ENCODE data around the gene PI4KB. TPM values are rescaled to one million over a fixed set of nuclear protein-coding genes. Genes with fewer than 3 reads are reported as not detected.

Gene PI4KB
- total and polyA plus RNA-seq, 2 of the 13 experiments (the other 11 are each of a cell fraction or from before 2014, with no cell fraction given): 19.5 to 29.3 TPM

GRCh38 chr1:151346769-151347522 lies 19.7 kb upstream of the PI4KB start, which contains the start of gene RFX5 (continued):
- TF ChIP-seq, protein P1, sequence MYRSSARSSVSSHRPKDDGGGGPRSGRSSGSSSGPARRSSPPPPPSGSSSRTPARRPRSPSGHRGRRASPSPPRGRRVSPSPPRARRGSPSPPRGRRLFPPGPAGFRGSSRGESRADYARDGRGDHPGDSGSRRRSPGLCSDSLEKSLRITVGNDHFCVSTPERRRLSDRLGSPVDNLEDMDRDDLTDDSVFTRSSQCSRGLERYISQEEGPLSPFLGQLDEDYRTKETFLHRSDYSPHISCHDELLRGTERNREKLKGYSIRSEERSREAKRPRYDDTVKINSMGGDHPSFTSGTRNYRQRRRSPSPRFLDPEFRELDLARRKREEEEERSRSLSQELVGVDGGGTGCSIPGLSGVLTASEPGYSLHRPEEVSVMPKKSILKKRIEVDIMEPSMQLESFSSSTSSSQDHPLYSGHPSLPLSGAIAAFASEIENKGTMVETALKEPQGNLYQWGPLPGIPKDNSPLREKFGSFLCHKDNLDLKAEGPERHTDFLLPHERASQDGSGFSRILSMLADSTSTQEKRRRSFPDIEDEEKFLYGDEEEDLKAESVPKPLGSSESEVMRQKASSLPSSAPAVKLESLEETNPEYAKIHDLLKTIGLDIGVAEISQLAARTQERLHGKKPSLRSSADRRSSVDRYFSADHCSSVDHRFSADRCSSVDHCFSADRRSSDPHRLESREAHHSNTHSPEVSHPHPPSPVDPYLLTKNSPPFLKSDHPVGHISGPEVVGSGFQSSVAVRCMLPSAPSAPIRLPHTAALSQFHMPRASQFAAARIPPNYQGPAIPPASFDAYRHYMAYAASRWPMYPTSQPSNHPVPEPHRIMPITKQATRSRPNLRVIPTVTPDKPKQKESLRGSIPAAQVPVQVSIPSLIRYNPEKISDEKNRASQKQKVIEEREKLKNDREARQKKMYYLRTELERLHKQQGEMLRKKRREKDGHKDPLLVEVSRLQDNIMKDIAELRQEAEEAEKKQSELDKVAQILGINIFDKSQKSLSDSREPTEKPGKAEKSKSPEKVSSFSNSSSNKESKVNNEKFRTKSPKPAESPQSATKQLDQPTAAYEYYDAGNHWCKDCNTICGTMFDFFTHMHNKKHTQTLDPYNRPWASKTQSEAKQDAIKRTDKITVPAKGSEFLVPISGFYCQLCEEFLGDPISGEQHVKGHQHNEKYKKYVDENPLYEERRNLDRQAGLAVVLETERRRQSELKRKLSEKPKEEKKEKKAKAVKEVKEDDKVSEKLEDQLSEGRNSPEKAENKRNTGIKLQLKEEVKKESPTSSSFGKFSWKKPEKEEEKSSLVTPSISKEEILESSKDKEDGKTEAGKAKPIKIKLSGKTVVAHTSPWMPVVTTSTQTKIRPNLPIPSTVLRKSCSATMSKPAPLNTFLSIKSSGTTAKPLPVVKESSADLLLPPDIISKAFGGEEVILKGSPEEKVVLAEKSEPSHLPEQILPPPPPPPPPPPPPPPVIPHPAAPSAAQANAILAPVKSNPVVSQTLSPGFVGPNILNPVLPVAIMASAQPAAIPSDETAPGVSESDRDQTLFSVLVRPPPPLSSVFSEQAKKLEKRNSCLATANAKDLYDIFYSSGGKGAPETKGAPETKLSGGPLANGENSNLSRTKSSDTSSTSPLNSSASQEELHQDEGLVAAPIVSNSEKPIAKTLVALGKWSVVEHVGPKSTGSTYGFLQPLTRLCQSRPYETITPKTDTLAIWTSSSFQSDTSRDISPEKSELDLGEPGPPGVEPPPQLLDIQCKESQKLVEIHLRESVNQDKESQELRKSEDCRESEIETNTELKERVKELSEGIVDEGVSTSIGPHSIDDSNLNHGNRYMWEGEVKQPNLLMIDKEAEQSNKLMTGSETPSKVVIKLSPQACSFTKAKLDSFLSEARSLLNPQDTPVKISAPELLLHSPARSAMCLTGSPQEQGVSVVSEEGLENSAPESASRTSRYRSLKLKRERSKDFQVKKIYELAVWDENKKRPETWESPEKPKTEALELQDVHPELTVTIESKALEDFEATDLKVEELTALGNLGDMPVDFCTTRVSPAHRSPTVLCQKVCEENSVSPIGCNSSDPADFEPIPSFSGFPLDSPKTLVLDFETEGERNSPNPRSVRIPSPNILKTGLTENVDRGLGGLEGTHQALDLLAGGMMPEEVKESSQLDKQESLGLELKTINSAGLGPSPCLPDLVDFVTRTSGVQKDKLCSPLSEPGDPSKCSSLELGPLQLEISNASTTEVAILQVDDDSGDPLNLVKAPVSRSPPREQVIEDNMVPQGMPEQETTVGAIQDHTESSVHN (CRISPR knock-in tag; IDR thresholded peaks at IDR 0.05): no peak
- peak; percentile 100 for TF ChIP-seq RFXAP (CRISPR knock-in tag; IDR thresholded peaks at IDR 0.05; ENCODE audit: borderline replicate concordance)
- TF ChIP-seq, protein P2, sequence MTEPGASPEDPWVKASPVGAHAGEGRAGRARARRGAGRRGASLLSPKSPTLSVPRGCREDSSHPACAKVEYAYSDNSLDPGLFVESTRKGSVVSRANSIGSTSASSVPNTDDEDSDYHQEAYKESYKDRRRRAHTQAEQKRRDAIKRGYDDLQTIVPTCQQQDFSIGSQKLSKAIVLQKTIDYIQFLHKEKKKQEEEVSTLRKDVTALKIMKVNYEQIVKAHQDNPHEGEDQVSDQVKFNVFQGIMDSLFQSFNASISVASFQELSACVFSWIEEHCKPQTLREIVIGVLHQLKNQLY (CRISPR knock-in tag; IDR thresholded peaks at IDR 0.05): no peak
- TF ChIP-seq TBP (CRISPR knock-in tag; IDR thresholded peaks at IDR 0.05): no peak
- TF ChIP-seq, protein P3, sequence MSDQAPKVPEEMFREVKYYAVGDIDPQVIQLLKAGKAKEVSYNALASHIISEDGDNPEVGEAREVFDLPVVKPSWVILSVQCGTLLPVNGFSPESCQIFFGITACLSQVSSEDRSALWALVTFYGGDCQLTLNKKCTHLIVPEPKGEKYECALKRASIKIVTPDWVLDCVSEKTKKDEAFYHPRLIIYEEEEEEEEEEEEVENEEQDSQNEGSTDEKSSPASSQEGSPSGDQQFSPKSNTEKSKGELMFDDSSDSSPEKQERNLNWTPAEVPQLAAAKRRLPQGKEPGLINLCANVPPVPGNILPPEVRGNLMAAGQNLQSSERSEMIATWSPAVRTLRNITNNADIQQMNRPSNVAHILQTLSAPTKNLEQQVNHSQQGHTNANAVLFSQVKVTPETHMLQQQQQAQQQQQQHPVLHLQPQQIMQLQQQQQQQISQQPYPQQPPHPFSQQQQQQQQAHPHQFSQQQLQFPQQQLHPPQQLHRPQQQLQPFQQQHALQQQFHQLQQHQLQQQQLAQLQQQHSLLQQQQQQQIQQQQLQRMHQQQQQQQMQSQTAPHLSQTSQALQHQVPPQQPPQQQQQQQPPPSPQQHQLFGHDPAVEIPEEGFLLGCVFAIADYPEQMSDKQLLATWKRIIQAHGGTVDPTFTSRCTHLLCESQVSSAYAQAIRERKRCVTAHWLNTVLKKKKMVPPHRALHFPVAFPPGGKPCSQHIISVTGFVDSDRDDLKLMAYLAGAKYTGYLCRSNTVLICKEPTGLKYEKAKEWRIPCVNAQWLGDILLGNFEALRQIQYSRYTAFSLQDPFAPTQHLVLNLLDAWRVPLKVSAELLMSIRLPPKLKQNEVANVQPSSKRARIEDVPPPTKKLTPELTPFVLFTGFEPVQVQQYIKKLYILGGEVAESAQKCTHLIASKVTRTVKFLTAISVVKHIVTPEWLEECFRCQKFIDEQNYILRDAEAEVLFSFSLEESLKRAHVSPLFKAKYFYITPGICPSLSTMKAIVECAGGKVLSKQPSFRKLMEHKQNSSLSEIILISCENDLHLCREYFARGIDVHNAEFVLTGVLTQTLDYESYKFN (CRISPR knock-in tag; conservative IDR thresholded peaks at IDR 0.05): peak; percentile 13; the same call in 1 of the 2 replicates
- no peak for TF ChIP-seq SNAPC2 (CRISPR knock-in tag; IDR thresholded peaks at IDR 0.05)
- TF ChIP-seq ATAD3A (CRISPR knock-in tag; IDR thresholded peaks at IDR 0.05): no peak
- peak; percentile 44 for TF ChIP-seq MNT (IDR thresholded peaks at IDR 0.05)
- TF ChIP-seq, protein P4, sequence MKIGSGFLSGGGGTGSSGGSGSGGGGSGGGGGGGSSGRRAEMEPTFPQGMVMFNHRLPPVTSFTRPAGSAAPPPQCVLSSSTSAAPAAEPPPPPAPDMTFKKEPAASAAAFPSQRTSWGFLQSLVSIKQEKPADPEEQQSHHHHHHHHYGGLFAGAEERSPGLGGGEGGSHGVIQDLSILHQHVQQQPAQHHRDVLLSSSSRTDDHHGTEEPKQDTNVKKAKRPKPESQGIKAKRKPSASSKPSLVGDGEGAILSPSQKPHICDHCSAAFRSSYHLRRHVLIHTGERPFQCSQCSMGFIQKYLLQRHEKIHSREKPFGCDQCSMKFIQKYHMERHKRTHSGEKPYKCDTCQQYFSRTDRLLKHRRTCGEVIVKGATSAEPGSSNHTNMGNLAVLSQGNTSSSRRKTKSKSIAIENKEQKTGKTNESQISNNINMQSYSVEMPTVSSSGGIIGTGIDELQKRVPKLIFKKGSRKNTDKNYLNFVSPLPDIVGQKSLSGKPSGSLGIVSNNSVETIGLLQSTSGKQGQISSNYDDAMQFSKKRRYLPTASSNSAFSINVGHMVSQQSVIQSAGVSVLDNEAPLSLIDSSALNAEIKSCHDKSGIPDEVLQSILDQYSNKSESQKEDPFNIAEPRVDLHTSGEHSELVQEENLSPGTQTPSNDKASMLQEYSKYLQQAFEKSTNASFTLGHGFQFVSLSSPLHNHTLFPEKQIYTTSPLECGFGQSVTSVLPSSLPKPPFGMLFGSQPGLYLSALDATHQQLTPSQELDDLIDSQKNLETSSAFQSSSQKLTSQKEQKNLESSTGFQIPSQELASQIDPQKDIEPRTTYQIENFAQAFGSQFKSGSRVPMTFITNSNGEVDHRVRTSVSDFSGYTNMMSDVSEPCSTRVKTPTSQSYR (CRISPR knock-in tag; IDR thresholded peaks at IDR 0.05; ENCODE audit: borderline replicate concordance): peak; percentile 86
- no peak for TF ChIP-seq ZNF644 (CRISPR knock-in tag; IDR thresholded peaks at IDR 0.05; ENCODE audit: low read depth)
- 0 out of 2 replicates have a peak, but pooled peaks have one; percentile 41 for TF ChIP-seq ZNF563 (CRISPR knock-in tag; IDR thresholded peaks at IDR 0.05)

All from HepG2 (cell line).